Adipocyte (in vitro differentiated cells): ENCODE results near the gene CHST7.

Source experiments
- DNase-seq: peaks from one replicate; pipeline ENCODE4 v3.0.0-alpha.2; 2015; ENCODE audit warnings: low read depth
- H3K27me3 ChIP-seq: replicated peaks from 2 replicates; pipeline ENCODE4 v1.7.0; 2013; ENCODE audit warnings: mild to moderate bottlenecking, low read length, moderate library complexity; ENCODE audit not compliant: control insufficient read depth, insufficient read depth
- H3K36me3 ChIP-seq: 2 replicates; pipeline ENCODE4 v1.7.0; 2013; ENCODE audit warnings: low read length, mild to moderate bottlenecking, moderate library complexity; ENCODE audit not compliant: control insufficient read depth, insufficient read depth, severe bottlenecking
- H3K4me1 ChIP-seq: 2 replicates; pipeline ENCODE4 v1.7.0; 2013; ENCODE audit warnings: mild to moderate bottlenecking, low read length, moderate library complexity; ENCODE audit not compliant: control insufficient read depth, insufficient read depth
- H3K4me3 ChIP-seq: 2 replicates; pipeline ENCODE4 v1.7.0; 2013; ENCODE audit warnings: mild to moderate bottlenecking, low read length, moderate library complexity
- H3K9ac ChIP-seq: 2 replicates; pipeline ENCODE4 v1.7.0; 2013; ENCODE audit warnings: mild to moderate bottlenecking, low read length, moderate library complexity
- H3K9me3 ChIP-seq: 2 replicates; pipeline ENCODE4 v1.7.0; 2013; ENCODE audit warnings: mild to moderate bottlenecking, low read length, moderate library complexity; ENCODE audit not compliant: control insufficient read depth

CHST7 gene

GRCh38 chrX:46634577-46634976 is 61.0 kb downstream of the CHST7 start:
- Histone ChIP-seq H3K36me3 (no peaks in the 10 kb centered on the region), H3K27me3 (no peaks in the 10 kb centered on the region), H3K9ac (no peak overlapping the region), H3K9me3 (no peaks in the 10 kb centered on the region), H3K4me3 (no peak overlapping the region), H3K4me1 (peaks cover 42% of the 10 kb centered on the region)
- DNase-seq, result no peak

- H3K36me3 ChIP-seq, result no peaks in the 10 kb centered on the region
- peaks cover 35% of the 10 kb centered on the region for H3K4me1 ChIP-seq
- no peaks in the 10 kb centered on the region for H3K27me3 ChIP-seq
- no peak for DNase-seq
- H3K9me3 ChIP-seq, result no peaks in the 10 kb centered on the region
- no peak overlapping the region for H3K4me3 ChIP-seq
- H3K9ac ChIP-seq, result no peak overlapping the region
These were observed 61.6 kb downstream of the CHST7 start for GRCh38 chrX:46635186-46635585.

GRCh38 chrX:46636223-46636622 is 62.7 kb downstream of the CHST7 start:
- Histone ChIP-seq H3K9me3 (no peaks in the 10 kb centered on the region), H3K4me1 (peaks cover 34% of the 10 kb centered on the region), H3K36me3 (no peaks in the 10 kb centered on the region), H3K27me3 (no peaks in the 10 kb centered on the region), H3K9ac (no peak overlapping the region), H3K4me3 (no peak overlapping the region)
- DNase-seq, result no peak

- peaks cover 29% of the 10 kb centered on the region for H3K4me1 ChIP-seq
- H3K36me3 ChIP-seq, result no peaks in the 10 kb centered on the region
- no peak overlapping the region for H3K4me3 ChIP-seq
- H3K9me3 ChIP-seq, result no peaks in the 10 kb centered on the region
- no peaks in the 10 kb centered on the region for H3K27me3 ChIP-seq
- no peak overlapping the region for H3K9ac ChIP-seq
- DNase-seq, result no peak
These were observed 64.4 kb downstream of the CHST7 start for GRCh38 chrX:46637938-46638337.

GRCh38 chrX:46642145-46642544 is 68.6 kb downstream of the CHST7 start:
- H3K9me3 ChIP-seq, result no peaks in the 10 kb centered on the region
- no peak overlapping the region for H3K9ac ChIP-seq
- H3K36me3 ChIP-seq, result no peaks in the 10 kb centered on the region
- peak; percentile 53 for DNase-seq
- peaks cover 8% of the 10 kb centered on the region for H3K4me1 ChIP-seq
- H3K4me3 ChIP-seq, result no peak overlapping the region
- no peaks in the 10 kb centered on the region for H3K27me3 ChIP-seq

GRCh38 chrX:46643636-46644035 is 70.1 kb downstream of the CHST7 start:
- no peaks in the 10 kb centered on the region for H3K4me1 ChIP-seq

GRCh38 chrX:46645614-46646013 is 72.0 kb downstream of the CHST7 start:
- H3K9me3 ChIP-seq, result no peaks in the 10 kb centered on the region

More at GRCh38 chrX:46643636-46644035, 70.1 kb downstream of the CHST7 start:
- Histone ChIP-seq H3K4me3 (no peak overlapping the region), H3K27me3 (peaks cover 6% of the 10 kb centered on the region), H3K9ac (no peak overlapping the region), H3K36me3 (no peaks in the 10 kb centered on the region), H3K9me3 (no peaks in the 10 kb centered on the region)
- DNase-seq, result no peak

GRCh38 chrX:46647251-46647650 is 73.7 kb downstream of the CHST7 start:
- DNase-seq, result peak; percentile 35
- Histone ChIP-seq H3K27me3 (peaks cover 6% of the 10 kb centered on the region), H3K9me3 (no peaks in the 10 kb centered on the region), H3K4me3 (no peak overlapping the region), H3K36me3 (no peaks in the 10 kb centered on the region), H3K9ac (no peak overlapping the region), H3K4me1 (no peaks in the 10 kb centered on the region)

More at GRCh38 chrX:46645614-46646013, 72.0 kb downstream of the CHST7 start:
- Histone ChIP-seq H3K9ac (no peak overlapping the region), H3K4me3 (no peak overlapping the region), H3K4me1 (no peaks in the 10 kb centered on the region), H3K36me3 (no peaks in the 10 kb centered on the region), H3K27me3 (peaks cover 6% of the 10 kb centered on the region)
- DNase-seq, result no peak
